Measurements from ENCODE around the gene ALDH3B2. TPM values are rescaled to one million over a fixed set of nuclear protein-coding genes. Genes with fewer than 3 reads are reported as not detected.
"Not testable (repeated sequence)": the region's sequence is repeated elsewhere in the genome, so short reads cannot be mapped to it uniquely, and the experiment has no call there.

Gene ALDH3B2
- total RNA-seq, 1 donor from 2014 or later, result not detected

DNA sequence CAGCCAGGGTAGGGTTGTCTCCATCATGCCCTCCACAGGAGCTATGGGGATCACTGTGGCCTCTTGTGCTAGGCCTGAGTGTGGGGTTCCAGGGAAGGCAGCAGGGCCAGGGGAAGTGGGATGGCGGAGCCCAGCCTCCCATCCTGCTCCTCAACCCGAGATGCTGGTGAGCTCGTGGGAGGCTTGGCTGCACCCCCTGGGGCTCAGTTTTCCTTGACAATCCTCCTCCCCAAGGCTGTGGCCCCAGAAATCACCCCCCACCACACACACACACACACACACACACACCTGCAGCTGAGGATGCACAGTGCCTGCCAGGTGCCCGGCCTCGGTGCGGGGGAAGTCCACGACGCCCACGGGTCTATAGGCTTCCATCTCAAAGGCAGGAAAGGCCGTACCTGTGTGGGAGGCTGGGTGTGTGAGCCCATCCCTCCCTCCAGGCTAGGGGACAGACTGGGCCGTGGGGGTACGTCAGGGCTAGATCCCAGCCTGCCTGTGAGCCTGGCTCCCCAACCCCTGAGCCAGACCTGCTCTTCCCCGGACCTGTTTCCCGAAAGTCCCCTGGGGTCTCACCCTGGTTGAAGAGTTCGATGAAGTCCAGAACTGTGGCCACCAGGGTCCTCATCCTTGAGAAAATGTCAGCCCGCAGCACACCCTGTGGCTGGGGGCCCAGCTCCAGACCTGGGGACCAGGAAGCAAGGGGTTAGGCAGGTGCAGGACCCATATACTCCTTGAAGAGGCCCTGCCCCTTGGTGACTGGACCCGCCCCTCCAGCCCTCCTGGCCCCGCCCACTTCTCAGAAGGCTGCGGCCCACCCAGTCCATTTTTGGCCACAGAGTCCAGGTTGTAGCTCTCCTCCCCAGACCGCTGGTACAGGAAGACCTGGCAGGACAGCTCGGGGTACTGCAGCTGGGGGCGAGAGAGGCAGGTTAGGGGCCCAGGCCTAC is 29.7 kb downstream of the ALDH3B2 start:
- intact Hi-C loops (cut with micrococcal nuclease), result loop anchor here (5.0 kb wide), 2 partner anchors 72 to 163 kb away; no protein-coding TSS in a partner anchor

DNA sequence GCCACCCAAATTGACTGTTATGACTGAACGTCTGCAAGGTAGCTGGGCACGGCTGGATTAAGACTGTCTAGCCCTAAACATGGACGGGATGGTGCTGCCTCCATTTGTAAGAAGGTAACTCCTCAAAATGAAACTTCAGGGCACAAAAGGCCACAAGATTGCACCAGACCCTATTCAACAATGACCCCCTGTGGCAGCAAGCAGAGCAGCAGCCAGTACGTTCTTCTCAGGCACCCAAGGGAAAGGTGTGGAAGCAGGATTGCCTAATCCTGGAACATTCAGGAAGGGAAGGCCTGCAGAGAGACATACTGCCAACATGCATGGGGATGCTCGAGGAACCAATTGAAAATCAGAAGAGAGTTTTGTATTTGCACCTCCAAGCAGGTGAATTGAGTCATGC is 30.4 kb downstream of the ALDH3B2 start:
- intact Hi-C loops (cut with micrococcal nuclease), result loop anchor here (5.0 kb wide), 1 partner anchor 72 kb away; no protein-coding TSS in a partner anchor

DNA sequence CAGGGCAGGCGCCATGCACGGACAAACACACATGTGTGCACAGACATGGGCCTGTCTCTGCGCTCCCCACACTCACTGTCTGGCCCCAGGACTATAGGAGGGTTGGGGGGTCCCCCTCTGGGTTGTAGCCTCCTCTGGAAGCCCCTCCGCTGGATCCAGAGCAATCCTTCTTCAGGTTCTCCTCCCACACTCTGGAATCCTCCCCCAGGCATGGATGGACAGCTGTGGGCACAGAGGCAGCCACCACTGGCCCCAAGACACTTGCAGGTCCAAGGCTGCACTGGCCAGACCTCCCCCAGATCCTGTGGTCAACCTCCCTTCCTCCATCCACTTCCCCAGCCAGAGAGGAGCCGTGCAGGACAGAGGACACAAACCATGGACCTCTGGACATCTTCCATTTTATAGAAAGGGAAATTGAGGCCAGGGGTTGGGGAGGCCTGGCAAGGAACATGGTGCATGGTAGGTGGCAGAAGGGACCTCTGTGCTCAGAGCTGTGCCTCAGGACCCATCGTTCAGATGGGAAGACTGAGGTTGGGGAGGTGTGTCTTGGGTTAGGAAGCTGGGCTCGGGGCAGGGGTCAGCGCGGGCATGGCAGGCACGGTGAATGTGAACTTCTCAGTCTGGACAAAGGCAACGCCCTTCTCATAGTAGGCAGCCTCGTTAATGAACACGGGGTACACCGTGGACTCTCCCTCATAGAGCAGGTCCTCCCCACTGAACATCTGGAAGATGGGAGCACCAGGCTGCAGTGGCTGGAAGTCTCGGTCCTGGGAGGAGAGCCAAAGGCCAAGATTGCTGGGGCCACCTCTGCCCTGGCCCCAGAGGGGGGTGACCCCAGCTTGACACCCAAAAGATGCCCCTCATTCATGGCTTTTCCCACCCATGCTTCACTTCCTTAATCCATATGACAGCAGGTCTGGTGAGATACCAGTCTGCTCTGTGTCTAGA is 32.0 kb downstream of the ALDH3B2 start:
- intact Hi-C loops (cut with micrococcal nuclease), result loop anchor here (5.0 kb wide), 1 partner anchor 70 kb away; no protein-coding TSS in a partner anchor

DNA sequence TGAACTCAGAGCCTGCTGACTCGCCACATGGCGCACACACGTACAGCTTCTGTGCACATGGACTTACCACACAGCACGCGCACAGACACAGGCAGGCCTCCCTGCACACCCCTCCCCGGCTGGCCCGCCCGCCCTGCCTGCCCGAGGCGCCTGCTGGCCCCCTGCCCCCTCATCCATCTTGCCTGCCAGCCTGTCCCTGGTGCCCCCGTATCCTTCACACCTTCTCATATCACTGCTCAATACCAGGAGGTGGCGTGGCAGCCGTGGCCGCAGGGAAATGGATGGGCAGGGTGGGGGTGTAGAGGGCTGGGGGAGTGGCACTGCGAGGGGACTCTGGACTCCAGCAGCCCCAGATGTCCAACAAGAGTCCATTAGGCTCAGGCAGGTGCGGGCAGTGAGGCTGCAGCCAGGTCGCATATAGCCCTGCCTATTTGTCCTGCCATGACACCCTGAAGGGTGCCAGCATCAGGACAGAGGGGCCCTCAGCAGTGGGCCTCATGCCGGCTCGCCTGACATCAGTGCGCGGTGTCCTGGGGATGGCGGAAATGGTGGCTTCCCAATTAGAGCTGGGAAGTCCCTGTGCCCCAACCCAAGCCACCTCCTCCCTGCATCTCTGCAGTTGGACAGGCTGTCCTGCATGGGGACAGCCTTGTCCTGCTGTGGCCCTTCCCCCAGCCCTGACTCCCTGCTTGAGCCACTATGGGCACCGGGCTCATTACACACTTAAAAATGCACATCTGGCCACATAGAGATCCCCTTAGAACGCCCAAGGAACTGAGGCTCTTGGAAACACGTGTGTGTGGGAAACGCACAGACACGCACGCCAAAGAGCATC is 32.9 kb downstream of the ALDH3B2 start:
- intact Hi-C loops (cut with micrococcal nuclease), result loop anchor here (5.0 kb wide), 1 partner anchor 69 kb away; no protein-coding TSS in a partner anchor

DNA sequence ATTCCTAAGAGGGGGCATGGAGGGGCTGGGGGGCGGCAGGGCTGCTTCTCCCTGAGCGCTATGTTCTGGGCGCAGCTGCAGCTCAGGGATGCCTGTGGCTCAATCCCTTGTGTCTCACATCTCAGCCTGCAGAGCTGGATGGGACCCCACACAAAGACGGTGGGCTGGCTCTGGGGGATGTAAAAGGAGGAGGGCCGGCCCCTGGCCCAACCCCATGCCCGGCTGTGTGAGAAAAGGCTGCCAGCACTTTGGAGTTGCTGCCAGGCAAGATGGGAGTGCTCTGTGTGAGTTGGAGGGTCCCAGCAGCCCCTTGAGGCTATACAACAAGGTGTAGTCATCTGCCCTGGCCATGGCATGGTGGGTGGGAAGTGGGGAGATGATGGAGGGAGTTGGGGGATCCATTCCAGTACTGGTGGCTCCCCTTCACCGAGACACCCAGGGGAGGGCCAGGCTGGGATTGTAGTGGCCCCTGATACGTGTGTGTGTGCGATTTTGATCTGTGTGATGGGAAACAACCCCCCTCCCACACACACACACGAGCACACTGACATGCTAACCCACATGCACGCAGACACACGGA is 33.6 kb downstream of the ALDH3B2 start:
- intact Hi-C loops (cut with micrococcal nuclease), result loop anchor here (1.0 to 5.0 kb wide), 2 partner anchors 18 to 69 kb away; no protein-coding TSS in a partner anchor

DNA sequence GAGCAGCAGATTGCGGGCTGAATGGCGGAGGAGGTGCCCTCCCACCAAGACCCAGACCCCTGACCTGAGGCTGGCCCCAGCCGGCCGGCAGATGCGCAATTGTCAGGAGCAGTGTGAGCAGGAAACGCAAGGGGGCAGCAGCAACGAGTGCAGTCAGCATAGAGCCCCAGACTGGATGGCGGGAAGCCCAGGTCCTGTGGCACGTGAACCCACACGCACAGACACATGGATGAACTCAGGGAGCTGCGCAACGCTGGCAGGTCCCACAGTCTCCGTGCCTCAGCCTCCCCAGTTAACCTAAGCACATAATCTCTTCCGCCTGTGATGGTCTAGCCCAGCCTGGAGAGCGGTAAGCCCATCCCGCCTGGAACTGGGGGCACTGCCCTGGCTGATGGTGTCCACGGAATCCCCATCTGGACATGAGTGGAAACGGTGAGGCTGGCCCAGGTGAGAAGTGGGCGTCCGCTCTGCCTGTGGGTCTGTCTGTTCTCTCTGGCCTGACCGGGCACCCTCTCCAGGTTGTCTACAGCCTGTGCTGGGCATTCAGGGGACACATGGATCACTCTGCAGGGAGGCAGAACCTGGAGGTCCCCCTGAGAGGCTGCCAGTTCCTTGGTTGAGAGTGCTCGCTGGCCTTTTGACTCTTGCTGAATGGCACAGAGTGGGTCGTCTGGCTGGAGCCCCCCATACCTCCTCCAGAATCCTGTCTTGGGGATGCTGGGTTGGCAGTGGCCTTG is 34.2 kb downstream of the ALDH3B2 start:
- intact Hi-C loops (cut with micrococcal nuclease), result loop anchor here (1.0 to 5.0 kb wide), 2 partner anchors 19 to 68 kb away; no protein-coding TSS in a partner anchor

DNA sequence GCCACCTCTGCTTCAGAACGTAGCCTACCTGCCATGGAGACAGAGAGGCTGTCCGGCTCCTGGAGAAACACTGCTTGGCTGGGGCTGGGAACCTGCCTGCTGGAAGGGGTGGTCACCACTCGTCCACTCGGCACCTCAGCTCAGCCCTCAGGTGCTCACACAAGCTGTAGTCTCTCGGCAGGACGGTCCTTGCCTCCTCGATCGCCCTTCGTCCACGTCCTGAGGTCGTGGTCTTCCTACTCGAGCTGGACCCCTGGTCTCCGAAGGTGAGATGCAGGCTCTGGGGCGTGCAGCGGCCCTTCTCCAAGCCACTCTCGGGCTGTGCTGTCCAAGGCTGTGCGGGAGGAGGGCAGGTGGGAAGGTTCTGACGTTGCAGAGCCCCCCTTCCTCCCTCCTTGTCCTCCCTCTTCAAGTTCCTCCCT is 35.0 kb downstream of the ALDH3B2 start, which contains the start of gene TBX10:
Gene TBX10 (minus strand): TSS at position 326 of the 422 bp plus-strand sequence. CDS start 291 bp downstream, at position 35.
- intact Hi-C loops (cut with micrococcal nuclease), result no loop called here

DNA sequence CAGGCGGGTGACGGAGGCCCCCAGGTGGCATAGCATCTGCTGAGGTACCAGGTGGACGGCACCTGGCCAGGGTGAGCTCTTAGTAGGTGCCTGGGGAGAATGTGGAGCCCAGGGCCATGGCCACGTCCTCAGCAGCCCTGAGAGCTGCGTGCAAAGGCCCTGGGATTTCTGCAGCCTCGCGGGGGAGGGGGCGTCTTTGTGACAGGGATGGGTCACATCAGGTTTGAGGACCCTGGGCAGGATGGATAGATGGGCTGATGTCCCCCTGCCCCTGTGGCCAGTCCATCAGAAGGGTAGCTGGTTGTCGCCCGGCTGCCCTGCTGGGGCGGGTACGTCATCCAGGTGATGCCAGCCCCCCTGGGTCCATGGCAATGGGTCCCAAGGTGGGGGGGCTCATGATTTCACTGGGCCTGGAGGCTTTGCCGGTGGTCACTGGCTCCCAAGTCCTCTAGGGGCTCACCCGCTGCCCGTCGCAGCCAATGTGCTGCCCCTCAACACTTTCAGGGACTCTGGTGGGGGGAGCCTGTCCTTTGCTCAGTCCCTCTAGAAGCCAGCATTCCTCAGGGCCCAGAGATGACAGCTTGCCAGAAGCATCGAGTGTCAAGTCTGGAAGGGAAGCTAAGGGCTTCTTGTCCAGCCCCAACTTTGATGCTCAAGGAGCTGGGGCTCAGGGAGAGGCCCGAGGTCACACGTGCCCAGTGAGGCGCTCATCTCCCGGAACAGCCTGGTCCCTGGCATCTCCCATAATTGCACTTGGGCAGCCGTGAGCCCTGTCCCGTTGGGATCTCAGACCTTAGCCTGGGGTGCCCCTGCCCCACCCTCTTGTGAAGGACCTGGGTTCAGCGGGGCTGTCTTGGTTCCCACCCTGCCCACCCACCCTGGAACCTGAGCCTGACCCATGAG is 35.6 kb downstream of the ALDH3B2 start:
- intact Hi-C loops (cut with micrococcal nuclease), result no loop called here

DNA sequence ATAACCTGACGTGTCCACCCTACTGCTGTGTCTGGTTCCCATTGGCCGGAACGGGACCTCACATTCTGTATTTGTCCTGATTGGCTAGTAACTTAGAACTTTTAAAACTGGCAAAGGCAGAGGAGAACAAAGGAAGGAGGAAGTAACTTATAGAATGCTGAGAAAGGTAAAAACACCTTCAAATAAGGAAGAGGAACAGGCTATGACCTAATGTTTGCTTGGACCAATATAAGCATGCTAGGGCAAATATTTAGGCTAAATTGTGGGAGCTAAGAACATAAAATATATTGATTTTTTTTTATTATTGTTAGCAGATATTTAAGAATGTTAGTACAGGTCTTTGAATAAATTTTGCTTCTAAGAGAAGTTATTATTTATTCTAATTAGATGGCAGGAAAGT is 37.0 kb downstream of the ALDH3B2 start:
- intact Hi-C loops (cut with micrococcal nuclease), result not testable (repeated sequence)

DNA sequence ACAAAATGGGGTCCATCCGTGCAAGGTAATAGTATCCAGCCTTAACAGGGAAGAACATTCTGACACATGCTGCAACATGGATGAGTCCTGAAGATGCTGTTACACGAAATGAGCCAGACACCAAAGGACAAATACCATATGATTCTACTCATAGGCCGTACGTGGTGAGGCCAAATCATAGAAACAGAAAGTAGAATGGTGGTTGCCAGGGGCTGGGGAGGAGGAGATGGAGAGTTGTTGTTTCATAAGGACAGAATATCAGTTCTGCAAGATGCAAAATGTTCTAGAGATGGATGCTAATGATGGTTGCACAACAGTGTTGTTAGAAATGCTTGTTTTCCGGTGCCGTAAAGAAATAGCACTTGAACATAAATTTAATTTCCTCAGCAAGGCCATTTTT is 37.5 kb downstream of the ALDH3B2 start:
- intact Hi-C loops (cut with micrococcal nuclease), result no loop called here

DNA sequence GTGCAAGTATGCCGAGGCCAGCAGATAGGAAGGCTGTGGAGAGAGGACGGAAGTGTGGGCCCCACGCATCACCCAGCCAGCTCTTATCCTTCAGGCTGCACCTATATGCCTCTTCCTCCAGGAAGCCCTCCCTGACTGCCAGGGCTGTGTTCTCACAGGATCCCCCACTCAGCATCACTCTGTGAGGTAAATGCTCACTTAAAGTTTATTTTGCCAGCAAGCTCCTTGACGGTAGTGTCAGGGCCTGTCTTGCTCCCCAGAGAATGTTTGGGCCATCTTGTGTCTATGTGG is 39.2 kb downstream of the ALDH3B2 start:
- intact Hi-C loops (cut with micrococcal nuclease), result no loop called here

DNA sequence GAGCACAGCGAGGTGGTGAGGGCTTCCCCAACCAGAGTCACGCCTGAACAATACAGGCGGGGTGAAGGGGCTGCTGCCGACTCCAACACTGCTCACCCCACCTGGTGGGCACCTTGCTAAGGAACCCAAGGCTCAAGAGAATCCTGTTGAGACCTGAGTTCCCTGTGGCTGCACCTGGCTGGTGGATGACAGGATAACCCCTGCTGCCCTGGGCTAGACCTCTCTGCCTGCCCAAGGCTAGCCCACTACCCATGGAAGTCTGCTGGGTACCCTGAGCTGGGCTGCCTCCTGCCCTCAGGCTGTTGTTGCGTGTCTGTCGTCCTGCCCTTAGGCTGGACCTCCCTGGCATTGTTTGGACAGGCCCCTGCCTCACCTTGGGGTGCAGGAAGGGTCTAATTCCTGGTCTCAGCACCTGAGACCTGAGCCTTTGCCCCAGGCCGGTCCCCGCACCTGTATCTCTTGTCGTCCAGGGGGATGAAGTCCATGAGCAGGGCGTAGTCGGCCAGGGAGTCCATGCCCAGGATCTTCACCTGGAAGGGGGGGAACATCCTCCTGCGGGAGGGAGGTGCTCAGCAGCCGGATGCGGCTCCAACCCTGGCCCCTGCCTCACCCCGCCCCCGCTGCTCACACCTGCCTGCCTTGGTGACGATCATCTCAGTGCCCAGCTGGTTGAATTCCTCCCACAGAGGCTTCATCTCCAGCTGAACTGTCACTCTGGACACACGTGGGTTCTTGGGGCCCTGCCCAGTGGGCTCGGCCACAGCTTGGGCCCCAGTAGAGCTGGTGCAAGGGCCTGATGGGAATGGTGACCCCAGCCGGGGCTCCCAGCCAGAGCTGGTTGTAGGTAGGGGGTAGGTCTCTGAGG is 39.8 kb downstream of the ALDH3B2 start:
- intact Hi-C loops (cut with micrococcal nuclease), result no loop called here

DNA sequence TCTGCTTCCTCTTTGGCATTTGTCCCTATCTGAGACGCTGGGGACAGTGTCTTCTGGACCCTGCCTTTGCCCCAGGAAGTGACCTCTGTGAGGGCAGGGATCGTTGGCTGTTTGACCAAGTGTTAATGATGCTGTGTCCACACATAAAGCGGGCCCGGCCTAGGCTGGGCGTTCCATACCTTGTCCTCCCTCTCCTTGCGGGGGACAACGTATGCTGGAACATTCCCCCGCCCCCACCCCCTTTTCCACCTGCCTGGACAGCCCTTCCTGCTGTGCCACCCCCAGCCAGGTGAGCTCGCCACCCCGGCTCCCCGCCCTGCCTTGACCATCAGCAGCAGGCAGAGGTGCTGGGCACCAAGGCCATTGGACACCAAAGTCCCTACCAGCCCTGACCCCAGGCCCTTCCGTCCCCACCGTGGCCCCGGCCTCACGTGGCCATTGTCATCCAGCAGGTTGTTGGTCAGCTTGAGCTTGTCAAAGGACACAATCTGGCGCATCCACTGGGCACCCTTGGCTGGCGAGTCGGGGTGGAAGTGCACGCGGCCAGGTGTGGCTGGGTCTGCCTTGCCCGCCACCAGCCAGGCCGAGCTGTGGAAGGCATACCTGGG is 40.6 kb downstream of the ALDH3B2 start:
- intact Hi-C loops (cut with micrococcal nuclease), result no loop called here

DNA sequence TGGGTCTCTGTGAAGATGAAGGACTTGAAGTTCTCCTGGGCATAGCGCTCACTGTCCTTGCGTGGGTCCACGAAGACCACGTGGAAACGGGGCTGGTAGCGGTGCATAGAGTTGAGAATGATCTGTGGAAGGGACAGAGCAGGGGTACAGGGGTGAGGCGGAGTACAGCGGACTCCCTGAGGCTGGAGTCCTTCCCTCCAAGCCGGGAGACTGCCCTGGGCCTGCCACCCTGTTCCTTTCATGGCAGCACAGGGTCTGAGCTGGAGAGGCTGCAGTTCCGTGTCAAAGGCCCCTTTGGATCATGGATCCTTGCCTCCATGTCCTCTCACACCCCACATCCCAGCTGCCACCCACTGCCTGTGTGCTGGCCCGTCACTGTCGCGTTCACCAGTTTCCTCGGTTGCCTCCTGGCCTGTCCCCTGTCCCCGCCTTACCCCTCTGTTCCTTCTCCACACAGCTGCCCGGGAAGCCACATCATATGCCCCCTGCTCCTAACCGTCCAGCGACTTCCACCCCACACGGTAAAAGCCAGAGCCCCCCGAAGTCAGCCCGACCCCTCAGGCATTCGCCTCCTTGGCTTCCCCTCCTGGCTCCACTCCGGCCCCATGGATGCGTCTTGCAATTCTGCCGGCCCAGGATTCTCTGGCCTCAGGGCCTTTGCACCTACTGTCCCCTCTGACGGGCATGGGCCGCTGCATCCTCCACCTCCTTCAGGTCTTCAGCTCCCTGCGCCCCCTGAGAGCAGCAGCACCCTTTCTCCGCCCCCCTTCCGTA is 41.3 kb downstream of the ALDH3B2 start:
- intact Hi-C loops (cut with micrococcal nuclease), result no loop called here

DNA sequence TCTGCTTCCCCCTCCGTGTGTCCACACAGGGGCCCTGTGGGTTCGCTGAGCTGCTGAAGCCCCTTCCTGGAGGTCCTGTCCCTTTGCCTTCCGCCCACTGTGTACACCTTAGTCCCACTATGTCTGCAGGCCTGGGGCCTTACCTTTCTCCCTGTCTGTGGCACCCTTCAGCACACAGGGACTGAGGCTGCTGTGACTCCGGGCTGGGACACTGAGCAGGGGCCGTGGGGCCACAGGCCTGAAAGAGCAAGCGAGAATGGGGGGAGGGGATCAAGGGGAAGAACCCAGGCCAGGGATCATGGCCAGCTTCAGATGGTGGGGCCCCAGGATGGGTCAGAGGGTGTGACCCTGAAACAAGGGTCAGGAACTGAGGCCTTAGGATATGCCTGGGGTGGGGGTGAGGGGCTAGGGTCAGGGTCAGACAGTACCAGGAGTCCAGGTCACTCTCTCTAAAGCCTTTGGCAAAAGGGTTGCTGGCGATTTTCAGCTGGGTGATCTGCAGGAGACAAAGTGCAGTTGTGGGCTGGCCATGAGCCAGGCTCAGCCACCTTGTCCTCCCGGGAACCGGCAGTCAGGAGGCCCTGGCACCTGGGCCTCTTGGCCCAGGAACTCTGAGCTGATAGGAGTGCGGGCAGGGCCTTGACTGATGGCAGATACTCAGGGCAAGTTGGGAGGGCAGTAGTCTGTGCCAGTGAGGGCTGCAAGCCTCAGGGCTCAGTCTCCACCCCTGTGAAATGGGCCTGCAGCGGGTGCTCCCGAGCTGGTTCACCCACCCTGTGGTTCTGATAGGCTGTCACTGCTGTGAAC is 42.0 kb downstream of the ALDH3B2 start:
- intact Hi-C loops (cut with micrococcal nuclease), result no loop called here

DNA sequence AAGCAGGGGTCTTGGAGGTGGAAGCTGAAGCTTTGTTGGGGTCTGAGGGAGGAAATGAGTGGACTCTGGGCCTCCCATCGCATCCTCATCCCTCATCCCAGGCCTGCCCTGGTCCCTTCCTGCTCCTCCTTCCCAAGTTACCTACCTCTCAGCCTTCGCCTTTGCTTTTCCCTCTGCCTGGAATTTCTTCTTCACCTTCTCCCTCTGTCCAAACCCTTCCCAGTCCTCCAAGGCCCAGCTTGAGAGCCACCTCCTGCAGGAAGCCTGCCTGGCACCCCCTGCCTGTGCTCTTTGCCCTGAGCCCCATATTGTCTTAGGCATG is 42.6 kb downstream of the ALDH3B2 start:
- intact Hi-C loops (cut with micrococcal nuclease), result no loop called here
